ENCODE measurements around the gene SEPTIN5. TPM values are rescaled to one million over a fixed set of nuclear protein-coding genes. Genes with fewer than 3 reads are reported as not detected.

The SEPTIN5 gene
- total RNA-seq, 1 donor from 2014 or later = 9.3 TPM

GRCh38 chr22:19770349-19771220, 56.3 kb downstream of the SEPTIN5 start:
- TF ChIP-seq CTCF (IDR thresholded peaks at IDR 0.05) = no peak
- no peak for DNase-seq
- H3K36me3 ChIP-seq = no peaks in the 10 kb centered on the region
- no peak overlapping the region for H3K4me3 ChIP-seq
- peaks cover 20% of the 10 kb centered on the region for H3K4me1 ChIP-seq
- H3K27me3 ChIP-seq (ENCODE audit: low read depth) = peaks cover 81% of the 10 kb centered on the region
- ATAC-seq = no peak
- no peak overlapping the region for H3K27ac ChIP-seq
- intact Hi-C loops (cut with DNase I) = no loop called here
- no peaks in the 10 kb centered on the region for H3K9me3 ChIP-seq

- TF ChIP-seq CTCF (IDR thresholded peaks at IDR 0.05) = no peak
- Histone ChIP-seq H3K36me3 (no peaks in the 10 kb centered on the region), H3K27ac (no peak overlapping the region), H3K27me3 (ENCODE audit: low read depth) (peaks cover 74% of the 10 kb centered on the region), H3K9me3 (no peaks in the 10 kb centered on the region), H3K4me1 (peaks cover 14% of the 10 kb centered on the region), H3K4me3 (no peak overlapping the region)
- intact Hi-C loops (cut with DNase I) = no loop called here
- ATAC-seq (no peak), DNase-seq (no peak)
These were observed 58.0 kb downstream of the SEPTIN5 start for GRCh38 chr22:19772422-19772672.

Other genes starting within 250 kb of the SEPTIN5 start
- gene UFD1, start 235.3 kb upstream of the SEPTIN5 start, total RNA-seq = 36.7 TPM
- 1.4 TPM for gene CDC45, start 234.6 kb upstream of the SEPTIN5 start, total RNA-seq
- 213 TPM for gene CLDN5, start 190.1 kb upstream of the SEPTIN5 start, total RNA-seq
- 2.8 TPM for gene GP1BB, start 9.0 kb downstream of the SEPTIN5 start, total RNA-seq
- gene TBX1, start 46.3 kb downstream of the SEPTIN5 start, total RNA-seq = 13.5 TPM
- gene GNB1L, start 140.4 kb downstream of the SEPTIN5 start, total RNA-seq = 6.0 TPM
- 24.3 TPM for gene RTL10, start 140.4 kb downstream of the SEPTIN5 start, total RNA-seq
- gene COMT, start 227.3 kb downstream of the SEPTIN5 start, total RNA-seq = 235 TPM
- gene TXNRD2, start 227.3 kb downstream of the SEPTIN5 start, total RNA-seq = 47.5 TPM